Activated CD8-positive, alpha-beta memory T cell treated with anti-CD3 and anti-CD28 coated beads, Interleukin-2, amount 50 U/mL, for 24 hours (primary cell): ENCODE measurements around the gene TSEN34.
A peak's percentile ranks its signal among the peaks of the same experiment; 100 is the strongest.

ENCODE experiments used
- DNase-seq: peaks from one replicate; pipeline ENCODE4 v3.0.0-alpha.2; 2020; ENCODE audit errors: extremely low read depth

TSEN34 gene

DNA sequence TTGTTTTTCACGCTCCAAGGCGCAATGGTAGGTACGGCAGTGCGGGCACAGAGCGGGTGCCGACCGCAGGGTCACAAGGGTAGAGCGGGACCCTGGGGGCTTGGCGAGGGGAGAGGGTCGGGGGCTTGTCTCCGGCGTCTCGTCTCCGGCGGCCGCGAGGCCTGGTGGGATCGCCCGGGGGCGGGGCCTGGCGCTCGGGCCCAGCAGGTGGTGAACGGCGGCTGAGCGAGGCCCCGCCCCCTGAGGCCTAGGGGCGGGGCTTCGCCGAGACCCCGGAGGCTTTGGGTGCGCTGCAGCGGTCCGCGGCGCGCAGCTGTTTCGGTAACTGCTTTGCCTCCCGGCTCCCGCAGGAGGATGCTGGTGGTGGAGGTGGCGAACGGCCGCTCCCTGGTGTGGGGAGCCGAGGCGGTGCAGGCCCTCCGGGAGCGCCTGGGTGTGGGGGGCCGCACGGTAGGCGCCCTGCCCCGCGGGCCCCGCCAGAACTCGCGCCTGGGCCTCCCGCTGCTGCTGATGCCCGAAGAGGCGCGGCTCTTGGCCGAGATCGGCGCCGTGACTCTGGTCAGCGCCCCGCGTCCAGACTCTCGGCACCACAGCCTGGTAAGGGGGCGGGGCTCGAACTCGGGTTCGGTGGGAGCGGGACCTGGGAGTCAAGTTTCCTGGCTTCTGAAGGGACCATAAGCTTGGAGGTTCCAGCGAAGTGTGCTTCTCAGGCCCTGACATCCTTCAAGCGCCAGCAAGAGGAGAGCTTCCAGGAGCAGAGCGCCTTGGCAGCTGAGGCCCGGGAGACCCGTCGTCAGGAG is at the start of gene TSEN34:
Gene TSEN34 (plus strand): TSS at position 298 of the 800 bp plus-strand sequence. CDS start 57 bp downstream, at position 355.
- peak; percentile 60 for DNase-seq

DNA sequence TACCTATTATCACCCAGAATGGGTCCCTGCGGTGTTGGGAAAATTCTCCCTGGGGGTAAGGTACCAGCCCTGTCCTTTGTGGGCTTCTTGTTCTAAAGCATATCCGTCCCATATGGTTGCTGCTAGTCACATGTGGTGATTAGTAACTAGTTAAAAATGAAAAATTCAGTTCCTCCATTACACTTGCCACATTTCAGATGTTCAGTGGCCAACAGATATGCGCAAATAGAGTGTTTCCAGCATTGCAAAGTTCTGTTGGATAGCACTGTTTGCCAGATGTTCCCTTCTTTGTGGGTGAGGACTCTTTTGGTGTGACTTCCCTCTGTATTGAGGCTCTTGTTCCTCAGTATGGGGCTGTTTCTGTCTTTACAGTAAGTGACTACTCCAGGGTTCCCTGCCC is 49.8 kb upstream of the TSEN34 start:
- no peak for DNase-seq

DNA sequence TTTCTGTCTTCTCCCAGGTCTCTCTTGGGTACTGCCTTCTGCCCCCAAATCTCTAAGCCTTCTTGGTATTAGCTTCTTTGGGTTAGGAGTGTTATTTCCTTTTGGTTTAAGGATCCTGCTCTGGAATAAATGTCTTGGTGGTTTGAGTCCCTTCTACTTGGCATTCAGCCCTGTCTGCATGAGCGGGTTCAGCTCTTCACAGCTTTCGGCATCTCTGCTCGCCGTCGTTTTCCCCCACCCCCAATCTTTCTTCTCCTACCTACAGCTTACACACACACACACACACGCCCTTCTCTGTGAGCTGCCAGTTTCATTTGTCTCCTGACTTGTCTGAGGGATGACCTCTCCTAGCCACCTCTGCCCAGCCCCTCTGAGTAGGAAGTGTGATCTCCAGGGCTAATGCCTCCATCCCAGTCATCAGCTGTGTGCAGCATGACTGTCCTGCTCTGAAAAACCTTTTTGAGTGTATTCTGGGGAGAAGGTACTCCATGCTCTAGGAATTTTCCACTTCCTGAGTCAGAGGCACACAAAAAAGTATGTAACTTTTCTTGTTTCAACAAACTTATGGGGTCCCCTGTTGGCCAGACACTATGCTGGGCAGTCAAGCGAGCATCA is 48.8 kb upstream of the TSEN34 start:
- DNase-seq: no peak

DNA sequence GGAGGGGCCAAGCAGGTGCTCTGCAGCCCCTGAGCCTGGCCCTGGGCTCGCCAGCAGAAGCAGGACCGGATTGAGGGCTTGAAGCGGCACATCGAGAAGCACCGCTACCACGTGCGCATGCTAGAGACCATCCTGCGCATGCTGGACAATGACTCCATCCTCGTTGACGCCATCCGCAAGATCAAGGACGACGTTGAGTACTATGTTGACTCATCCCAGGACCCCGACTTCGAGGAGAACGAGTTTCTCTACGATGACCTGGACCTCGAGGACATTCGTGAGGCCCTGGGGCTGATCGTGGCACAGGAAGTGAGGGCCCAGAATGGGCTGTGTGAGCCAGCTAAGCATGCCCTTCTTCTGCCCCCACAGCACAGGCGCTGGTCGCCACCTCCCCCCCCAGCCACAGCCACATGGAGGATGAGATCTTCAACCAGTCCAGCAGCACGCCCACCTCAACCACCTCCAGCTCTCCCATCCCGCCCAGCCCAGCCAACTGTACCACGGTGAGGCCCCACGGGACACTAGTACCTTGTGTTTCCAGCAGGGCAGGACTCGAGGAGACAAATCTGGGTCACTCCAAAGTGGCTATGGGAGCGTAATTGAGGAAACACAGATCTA is 45.5 kb upstream of the TSEN34 start:
- DNase-seq: no peak

DNA sequence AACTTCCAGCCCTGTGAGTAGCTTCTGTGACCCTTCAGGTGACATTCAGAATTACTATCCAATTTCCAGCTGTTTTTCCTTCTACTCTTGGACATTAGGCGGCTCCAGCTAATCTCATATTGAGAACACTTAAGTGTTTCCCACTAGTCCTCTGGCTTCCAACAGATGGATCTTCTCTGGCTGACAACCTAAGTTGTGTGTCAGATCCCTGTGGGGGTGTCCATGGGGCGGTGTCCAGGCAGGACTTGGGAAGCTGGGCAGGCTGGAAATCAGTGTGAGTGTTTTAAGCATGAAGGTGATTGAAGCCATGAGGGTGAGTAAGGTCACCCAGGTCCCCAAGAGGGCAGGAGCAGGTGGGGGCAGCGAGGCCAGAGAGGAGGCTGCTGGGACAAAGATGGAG is 43.4 kb upstream of the TSEN34 start:
- DNase-seq: no peak

DNA sequence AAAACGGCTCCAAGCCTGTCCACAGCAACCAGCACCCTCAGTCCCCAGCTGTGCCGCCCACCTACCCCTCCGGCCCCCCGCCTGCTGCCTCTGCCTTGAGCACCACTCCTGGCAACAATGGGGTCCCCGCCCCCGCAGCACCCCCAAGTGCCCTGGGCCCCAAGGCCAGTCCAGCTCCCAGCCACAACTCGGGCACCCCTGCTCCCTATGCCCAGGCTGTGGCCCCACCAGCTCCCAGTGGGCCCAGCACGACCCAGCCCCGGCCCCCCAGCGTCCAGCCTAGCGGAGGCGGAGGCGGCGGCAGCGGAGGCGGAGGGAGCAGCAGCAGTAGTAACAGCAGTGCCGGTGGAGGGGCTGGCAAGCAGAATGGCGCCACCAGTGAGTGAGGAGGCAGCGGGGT is 43.0 kb upstream of the TSEN34 start:
- no peak for DNase-seq

DNA sequence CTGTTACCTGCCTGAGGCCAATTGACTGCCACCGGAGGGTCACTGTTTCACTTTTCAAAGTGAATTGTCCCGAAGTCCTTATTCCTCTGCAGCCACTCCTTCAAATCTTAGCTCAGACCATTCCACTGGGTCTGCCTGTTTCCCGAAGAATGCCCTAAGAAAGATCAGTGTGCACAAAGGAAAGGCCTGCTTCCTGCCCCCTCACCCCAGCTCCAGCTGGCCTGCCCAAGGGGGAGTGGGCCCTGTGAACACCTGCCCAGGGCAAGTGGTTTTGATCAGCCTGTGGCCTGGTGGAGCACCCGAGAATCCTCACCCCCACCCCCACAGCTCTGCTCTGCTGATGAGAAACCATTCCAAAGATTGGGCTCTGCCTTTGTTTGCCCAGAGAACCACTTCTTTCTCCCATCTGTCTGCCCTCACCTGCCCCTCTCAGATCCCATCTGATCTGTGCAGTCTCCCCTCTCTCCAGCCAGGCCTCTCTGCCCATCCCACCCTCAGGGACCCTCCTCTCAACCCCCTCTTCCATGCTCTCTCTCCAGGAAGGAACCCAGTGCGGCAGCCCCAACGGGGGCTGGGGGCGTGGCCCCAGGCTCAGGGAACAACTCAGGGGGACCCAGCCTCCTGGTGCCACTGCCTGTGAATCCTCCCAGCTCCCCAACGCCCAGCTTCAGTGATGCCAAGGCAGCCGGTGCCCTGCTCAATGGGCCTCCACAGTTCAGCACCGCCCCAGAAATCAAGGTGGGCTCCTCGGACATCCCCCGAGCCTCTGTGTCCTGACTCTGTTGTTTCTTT is 41.9 kb upstream of the TSEN34 start:
- DNase-seq: no peak

DNA sequence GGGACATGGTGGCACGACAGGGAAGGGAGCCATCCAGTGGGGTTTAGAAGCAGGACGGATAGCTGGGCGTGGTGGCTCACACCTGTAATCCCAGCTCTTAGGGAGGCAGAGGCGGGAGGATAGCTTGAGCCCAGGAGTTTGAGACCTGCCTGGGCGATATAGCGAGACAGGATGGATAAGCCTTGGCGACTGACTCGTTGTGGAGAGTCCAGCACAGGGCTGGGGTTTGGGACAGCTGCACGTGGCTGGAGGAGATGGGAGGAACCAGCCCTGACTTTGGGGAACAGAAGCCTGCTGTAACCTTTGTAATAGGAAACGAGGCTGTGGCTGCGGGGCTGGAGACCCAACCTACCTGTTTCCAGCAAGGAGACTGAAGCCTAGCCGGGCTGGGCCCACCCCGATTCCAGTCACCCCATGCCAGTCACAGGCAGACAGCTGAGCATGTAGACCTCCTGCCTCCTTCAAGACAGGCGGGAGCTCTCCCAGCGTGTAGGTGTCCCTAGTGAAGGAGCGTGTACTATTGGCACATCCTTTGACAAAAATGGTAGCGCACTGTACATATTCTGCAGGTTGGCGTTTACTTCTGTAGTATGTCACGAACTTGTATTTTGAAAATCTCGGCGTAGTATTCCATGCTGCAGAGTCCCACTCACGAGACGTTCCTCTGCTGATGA is 39.6 kb upstream of the TSEN34 start:
- no peak for DNase-seq

DNA sequence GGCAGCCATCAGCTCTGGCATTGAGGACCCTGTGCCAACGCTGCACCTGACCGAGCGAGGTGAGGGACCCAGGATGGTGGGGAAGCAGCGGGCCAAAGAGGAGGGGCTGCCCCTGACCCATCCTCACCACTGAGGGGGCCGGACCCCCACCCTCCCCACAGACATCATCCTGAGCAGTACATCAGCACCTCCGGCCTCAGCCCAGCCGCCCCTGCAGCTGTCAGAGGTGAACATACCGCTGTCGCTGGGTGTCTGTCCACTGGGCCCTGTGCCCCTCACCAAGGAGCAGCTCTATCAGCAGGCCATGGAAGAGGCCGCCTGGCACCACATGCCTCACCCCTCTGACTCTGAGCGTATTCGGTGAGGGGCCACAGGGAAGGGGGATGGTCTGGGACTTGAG is 38.8 kb upstream of the TSEN34 start:
- no peak for DNase-seq

DNA sequence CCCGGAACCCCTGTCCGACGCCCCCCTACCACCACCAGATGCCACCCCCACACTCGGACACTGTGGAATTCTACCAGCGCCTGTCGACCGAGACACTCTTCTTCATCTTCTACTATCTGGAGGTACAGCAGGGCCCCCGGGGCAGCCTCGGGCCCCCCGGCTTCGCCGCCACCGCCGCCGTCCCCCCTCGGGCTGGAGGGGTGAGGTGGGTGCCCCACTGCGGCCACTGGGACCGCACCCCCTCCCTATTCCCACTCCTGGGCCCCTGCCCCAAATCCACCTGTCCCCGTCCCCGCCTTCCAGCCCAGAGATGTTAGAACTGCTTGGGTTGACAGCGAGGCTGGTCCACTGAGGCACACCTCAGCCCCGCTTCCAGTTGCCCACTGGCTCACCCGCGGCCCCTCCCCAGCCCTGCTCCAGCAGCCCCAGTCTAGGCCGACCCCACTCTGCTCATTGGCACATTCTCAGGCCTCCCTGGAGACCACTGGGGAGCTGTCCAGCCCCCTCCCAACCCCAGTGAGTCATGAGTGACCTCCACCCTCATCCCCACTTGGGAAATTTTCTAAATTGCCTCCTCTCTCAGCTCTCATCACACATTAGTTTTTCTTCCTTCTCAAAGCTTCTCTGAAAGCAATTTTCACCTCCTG is 38.1 kb upstream of the TSEN34 start:
- DNase-seq: no peak

DNA sequence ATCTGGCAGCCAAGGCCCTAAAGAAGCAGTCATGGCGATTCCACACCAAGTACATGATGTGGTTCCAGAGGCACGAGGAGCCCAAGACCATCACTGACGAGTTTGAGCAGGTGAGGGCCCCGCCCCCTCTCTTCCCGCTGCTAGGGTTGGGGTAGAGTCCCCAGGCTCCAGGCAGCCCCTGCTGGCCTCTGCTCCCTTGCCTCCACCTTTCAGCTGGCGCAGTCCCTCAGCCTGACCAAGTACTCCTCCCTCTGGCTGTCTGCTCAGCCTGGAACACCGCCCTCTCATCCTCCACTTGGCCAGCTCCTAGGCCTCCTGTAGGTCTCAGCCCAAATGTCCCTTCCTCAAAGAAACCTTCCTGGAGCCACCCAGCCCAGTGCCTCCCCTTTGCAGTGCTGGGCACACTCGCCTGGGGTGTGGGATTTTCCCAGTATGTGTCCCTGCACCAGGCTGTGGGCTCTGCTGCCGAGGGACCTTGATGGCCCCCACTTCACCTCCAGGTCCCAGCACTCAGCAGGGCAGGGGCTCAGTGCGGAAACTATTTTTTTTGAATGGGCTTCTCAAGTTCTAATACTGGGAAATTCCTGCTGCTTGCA is 37.3 kb upstream of the TSEN34 start:
- no peak for DNase-seq

DNA sequence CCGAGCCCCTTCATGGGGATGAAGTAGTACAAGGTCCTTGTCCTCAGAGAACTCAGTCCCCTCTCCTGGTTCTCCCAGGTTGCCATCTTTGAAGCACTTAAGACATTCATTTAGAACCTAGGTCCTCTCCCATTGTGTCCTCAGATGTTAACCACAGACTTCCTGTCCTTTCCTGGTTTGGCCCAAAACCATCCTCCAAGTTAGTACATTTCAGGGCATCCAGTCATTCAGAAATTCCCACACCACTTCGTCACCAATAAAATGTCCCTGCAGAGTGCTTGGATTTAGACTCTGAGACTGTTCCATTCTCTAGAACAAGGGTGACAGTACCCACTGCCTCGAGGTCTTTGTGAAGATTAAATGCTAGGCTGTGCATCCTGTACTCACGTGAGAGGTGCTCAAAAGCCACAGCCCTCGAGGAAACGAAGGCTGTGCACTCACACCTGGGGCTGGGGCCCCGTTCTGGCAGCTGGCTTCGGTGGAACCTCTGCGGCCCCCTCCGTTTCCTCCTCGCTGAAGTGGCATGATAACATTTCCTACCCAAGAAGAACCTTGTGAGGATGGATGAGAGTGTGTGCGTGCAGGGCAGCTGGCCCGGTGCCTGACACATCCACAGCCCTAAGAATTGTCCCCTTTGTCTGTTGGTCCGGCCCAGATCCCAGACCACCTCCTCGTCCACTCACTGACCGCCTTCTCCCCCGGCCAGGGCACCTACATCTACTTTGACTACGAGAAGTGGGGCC is 36.3 kb upstream of the TSEN34 start:
- no peak for DNase-seq

DNA sequence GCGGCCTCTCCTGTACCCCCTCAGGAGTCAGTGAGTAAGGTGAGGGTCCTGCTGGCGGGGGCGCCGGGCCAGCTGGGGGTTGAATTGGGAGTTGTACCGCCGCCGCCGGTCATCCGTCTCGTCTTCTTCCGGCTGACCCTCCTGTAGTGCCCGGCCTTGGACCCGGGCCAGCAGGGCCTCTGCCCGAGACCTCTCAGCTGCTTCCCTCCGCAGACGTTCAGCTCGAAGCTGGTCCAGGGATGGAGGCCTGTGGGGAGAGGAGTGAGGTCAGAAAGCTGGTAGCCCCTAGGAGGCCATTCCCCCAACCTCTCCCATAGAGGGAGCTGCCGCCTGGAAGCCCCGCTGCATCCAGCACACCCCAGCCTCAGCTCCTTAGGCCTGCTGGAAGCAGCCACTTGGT is 35.4 kb upstream of the TSEN34 start:
- no peak for DNase-seq

DNA sequence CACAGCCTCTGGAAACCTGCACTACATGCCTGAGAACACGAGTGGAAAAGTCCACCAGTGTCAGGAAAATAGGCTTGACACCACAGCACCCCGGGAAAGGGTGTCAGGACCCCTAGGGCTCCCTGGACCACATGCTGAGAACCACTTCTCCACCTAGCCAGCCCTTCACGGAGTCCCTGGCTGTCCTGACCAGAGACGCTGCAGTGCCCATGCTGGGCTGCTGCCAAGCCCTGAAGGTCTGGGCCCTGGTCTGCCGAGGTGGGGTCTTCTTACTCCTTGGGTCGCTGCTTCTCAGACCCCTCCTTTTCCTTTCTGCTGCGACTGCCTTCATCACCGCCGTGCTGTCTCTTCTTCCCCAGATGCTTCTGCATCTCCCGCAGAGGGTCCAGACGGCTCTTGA is 34.6 kb upstream of the TSEN34 start:
- DNase-seq: no peak

DNA sequence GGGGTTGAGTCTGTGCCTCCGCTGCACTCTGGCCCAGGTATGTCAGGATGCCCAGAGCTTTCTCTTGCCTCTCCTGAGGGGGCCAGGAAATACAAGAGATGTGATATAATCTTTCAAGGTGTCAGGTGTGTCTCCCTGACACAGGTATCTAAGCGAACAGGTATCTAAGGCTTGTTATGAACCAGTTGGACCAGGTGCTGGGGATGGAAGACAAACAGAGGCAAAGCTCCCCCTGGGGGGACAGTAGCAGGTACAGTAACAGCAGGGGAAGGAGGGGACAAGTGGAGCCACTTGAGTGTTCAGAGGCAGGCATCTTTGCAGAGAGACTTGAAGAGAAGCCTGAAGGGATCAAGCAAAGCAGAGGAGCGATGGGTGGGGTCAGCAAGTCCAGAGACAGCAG is 34.2 kb upstream of the TSEN34 start:
- DNase-seq: no peak

DNA sequence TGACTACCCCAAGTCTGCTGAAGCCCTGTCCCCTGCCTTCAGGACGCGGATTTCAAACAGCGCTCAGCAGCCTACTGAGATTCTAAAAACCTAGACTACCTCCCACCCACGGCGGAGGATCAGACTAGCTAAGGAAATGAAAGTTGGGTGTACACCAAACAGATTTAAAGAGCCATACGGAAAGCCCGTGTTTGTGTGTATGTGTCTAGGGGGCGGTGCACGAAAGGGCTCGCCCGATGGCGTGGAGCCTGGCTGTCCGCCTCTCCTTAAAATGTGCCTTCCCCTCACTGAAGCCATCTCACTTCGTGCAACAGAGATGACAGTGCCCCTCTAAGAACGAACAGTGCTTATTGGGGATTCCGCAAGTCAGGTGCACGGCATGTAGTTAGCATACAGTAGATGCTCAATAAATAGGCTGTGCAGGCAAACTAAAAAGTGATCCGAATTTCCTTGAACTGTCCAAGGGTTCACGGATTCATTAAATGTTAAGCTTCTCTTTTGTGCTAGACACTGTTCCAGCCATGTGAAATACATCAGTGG is 32.2 kb upstream of the TSEN34 start:
- DNase-seq: no peak

DNA sequence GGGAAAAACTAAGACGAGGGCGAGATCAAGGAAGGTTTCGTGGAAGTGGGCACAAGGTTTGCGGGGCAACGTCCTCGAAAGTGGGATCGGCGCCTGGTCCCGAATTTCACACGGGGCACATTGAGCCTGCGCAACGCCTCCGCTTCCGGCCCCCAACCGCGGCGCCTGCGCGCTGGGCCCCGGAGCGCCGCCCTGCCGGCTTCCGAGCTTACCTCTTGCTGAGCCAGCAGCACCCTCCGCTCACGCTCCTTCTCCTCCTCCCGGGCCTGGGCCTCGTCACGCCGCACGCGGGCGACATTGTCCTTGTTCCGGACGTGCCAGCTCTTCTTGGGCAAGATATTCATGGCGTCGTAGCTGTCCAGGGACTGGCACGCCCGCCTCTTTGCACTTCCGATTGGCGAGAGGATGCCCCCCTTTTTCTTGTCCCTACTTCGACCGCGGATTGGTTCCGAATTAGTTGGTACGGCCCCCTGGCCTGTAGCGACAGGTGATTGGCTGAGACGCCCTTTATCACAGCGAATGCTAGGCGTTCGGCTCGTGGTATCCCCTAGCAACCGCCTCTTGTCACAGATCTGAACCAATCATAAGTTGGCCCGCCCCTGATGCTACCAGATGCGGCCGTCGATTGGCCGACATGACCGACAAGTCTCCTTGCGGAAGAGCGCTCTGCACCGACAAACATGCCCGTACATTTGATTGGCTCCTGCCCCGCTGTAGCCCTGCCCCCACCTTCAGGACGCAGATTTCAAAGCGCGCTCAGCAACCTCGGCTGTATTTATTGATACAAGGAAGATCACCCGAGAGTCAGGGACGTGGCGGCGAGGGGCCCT is 31.5 kb upstream of the TSEN34 start, which contains the start of gene LENG1:
Gene LENG1 (minus strand): TSS at position 370 of the 830 bp plus-strand sequence. CDS start 26 bp downstream, at position 344.
- peak; percentile 98 for DNase-seq

DNA sequence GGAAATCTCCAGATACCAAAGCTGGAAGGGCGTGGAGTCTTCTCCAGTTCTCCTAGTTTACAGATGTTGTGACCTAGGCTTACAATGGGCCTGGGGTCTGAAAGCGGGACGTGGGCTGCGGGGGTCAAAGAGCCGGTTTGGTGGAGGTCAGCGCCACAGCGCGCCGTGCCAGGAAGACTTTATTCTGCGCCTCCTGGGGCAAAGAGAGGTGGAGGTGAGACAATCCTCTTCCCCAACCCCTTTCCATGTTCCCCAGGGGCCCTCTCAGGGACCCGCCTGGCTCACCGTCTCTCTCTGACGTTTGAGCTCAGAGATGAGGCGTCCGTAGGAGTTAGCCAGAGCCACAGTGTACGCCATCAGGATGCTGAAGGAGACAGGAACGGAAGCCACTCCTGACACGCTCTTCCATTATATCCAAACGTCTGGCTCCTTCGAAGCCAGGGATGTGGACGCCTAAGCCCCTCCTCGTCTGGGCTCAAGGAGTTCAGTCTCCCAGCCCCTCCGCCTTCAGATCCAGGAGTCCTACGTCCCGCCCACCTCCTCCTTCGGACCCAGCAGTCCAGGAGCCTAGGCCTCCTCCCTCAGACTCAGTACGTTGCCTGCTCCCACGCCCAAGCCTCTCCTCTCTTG is 30.8 kb upstream of the TSEN34 start:
- no peak for DNase-seq
